Natural killer cell treated with Interleukin-12 subunit alpha and Interleukin-12 subunit beta and Interleukin-15 and Interleukin-18, amount 100 ng/mL, for 72 hours (primary cell): ENCODE results near the gene RBM20. TPM values are rescaled to one million over a fixed set of nuclear protein-coding genes. Genes with fewer than 3 reads are reported as not detected.

Source experiments
- ATAC-seq, 2 donors: fragments of 150-1000 bp; cut with Tn5 transposase in 1 of 2; sonication (Bioruptor Pico), chemical (Tn5 transposase) in 1 of 2; 2 replicates each; pipeline ENCODE4 v1.10.0; 2021
- DNase-seq: peaks from one replicate; pipeline ENCODE4 v3.0.0; 2022; ENCODE audit warnings: low spot score
- H3K27ac Mint-ChIP-seq, 2 donors: 1 replicate in 1 of 2; 2 replicates in 1 of 2; pipeline ENCODE4 v1.8.0; 2022; ENCODE audit warnings: mixed read lengths in 2 of 2, mild to moderate bottlenecking in 1 of 2, moderate library complexity in 1 of 2
- H3K27me3 Mint-ChIP-seq, 2 donors: 1 replicate in 1 of 2; 2 replicates in 1 of 2; pipeline ENCODE4 v1.8.0; 2022; ENCODE audit warnings: mixed read lengths in 2 of 2
- H3K36me3 Mint-ChIP-seq: one replicate; pipeline ENCODE4 v1.8.0; 2022; ENCODE audit warnings: mixed read lengths
- H3K4me1 Mint-ChIP-seq, 2 donors: 1 replicate in 1 of 2; 2 replicates in 1 of 2; pipeline ENCODE4 v1.8.0; 2022; ENCODE audit warnings: low read depth in 2 of 2, mixed read lengths in 2 of 2, mild to moderate bottlenecking in 1 of 2
- H3K4me3 Mint-ChIP-seq: one replicate; pipeline ENCODE4 v1.8.0; 2022; ENCODE audit warnings: mixed read lengths
- H3K9me3 Mint-ChIP-seq: 2 replicates; pipeline ENCODE4 v1.8.0; 2022; ENCODE audit warnings: mixed read lengths
- total RNA-seq, 2 donors: library from RNA; stranded (reverse); gene quantifications; one replicate each; pipeline ENCODE4 v1.2.3, GENCODE V29; 2022

Gene RBM20
- total RNA-seq, 2 donors from 2014 or later: not detected

DNA sequence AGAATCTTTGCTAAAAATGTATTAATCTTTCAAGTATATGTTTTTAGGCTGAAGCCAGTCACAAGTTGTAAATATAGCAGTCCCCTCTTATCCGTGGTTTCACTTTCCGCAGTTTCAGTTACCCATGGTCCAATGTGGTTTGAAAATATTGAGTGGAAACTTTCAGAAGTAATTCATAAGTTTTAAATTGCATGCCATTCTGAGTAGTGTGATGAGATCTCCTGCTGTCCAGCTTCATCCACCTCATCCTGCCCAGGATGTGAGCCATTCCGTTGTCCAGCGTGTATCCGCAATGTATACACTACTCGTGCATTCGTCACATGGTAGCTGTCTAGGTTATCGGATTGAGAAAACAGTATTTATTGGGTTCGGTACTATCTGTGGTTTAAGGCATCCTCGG is 239.8 kb downstream of the RBM20 start:
- Mint-ChIP-seq H3K36me3 (peaks cover 22% of the 10 kb centered on the region), H3K4me1 (peaks cover 22 to 52% of the 10 kb centered on the region in 2 donors)
- ATAC-seq: peak in 1 of 2 donors; percentile 46

DNA sequence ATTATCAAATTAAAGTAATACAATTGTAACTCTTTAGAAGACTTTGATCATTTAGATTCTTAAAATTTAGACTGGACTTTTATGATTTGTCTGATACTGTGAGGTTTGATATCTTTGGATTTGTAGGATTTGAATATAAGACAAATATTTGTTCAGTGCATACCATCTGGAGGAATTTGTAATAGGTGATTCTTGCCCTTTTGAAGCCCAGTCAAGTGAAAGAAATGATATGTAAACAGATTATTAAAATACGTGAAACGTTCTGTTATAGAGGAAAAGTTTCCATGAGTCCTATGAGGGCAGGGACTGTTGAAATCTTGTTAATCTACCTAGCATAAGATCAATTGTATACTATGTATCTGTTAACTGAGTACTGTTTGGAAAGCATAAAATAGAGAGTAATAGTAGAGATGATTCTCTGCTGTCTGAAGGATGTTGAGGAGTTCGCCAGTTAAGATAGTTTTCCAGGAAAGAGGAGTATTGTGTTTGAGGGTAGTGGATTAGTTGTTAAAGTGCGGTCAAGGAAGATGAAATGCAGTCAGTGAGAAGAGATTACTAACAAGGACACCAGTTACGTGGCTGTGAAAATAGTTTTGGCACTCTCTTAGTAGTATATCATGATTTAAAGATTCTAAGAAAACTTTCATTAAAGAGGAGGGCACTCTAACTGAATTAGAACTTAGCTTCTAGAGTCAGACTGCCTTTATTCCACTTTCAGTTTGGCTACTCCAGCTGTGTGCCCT is 242.0 kb downstream of the RBM20 start:
- DNase-seq (no peak), ATAC-seq (peak in 1 of 2 donors; percentile 84)
- Mint-ChIP-seq H3K4me3 (peak overlapping the region; percentile 68), H3K4me1 (peaks cover 14 to 40% of the 10 kb centered on the region in 2 donors), H3K27me3 (no peaks in the 10 kb centered on the region), H3K27ac (peak overlapping the region; percentile 1 to 61), H3K36me3 (peaks cover 25% of the 10 kb centered on the region), H3K9me3 (no peaks in the 10 kb centered on the region)

More for the DNA sequence above, 239.8 kb downstream of the RBM20 start:
- no peaks in the 10 kb centered on the region for H3K27me3 Mint-ChIP-seq
- no peaks in the 10 kb centered on the region for H3K9me3 Mint-ChIP-seq
- peak overlapping the region; percentile 76 to 82 for H3K27ac Mint-ChIP-seq
- peak overlapping the region; percentile 87 for H3K4me3 Mint-ChIP-seq
- no peak for DNase-seq

DNA sequence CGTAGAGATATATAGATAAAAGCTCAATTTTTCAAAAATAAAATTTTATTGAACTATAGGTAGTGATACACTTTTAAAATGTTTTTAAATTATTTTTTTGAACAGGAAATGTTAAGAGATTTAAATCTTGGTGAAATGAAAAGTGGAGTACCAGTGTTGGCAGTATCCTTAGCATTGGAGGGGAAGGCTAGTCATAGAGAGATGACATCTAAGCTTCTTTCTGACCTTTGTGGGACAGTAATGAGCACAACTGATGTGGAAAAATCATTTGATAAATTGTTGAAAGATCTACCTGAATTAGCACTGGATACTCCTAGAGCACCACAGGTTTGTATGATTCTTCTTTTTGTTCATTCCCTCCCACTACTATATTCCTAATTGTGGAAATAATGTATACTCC is 243.4 kb downstream of the RBM20 start:
- H3K4me3 Mint-ChIP-seq: no peak overlapping the region
- H3K27ac Mint-ChIP-seq: peak overlapping the region; percentile 31 to 56
- ATAC-seq (no peak), DNase-seq (no peak)
- no peaks in the 10 kb centered on the region for H3K9me3 Mint-ChIP-seq
- H3K27me3 Mint-ChIP-seq: no peaks in the 10 kb centered on the region
- H3K4me1 Mint-ChIP-seq: peaks cover 14 to 32% of the 10 kb centered on the region in 2 donors
- H3K36me3 Mint-ChIP-seq: peaks cover 22% of the 10 kb centered on the region

Other genes with a start within 250 kb of the RBM20 start
- 100 to 1,000 TPM; 159 to 311 TPM for gene DUSP5, start 146.4 kb upstream of the RBM20 start, total RNA-seq
- 10 to 100 TPM; 55.2 to 56.6 TPM for gene SMC3, start 76.6 kb upstream of the RBM20 start, total RNA-seq
- 10 to 100 TPM; 36.7 to 48.6 TPM for gene PDCD4, start 227.6 kb downstream of the RBM20 start, total RNA-seq